Measurements from ENCODE around the gene ZNF398.

The ZNF398 gene

DNA sequence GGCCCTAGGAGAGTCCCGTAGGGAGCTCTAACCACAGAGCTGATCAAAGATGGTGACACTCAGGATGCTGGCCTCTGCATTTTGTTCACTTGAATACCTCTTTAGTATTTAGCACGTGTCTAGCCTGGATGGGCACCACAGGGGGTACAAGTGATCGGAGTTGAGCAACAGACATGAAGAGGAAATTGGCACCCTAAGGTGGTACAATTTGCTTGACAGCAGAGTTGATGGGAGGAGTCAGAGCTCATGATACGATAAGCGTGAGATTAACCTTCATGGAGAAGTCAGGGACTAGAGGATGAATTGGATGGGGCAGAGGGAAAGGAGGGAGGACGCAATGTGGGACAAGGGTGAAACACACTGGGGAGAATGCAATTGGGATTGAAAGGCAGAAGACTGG lies 82.3 kb downstream of the ZNF398 start:
- DNase-seq, result no peak

DNA sequence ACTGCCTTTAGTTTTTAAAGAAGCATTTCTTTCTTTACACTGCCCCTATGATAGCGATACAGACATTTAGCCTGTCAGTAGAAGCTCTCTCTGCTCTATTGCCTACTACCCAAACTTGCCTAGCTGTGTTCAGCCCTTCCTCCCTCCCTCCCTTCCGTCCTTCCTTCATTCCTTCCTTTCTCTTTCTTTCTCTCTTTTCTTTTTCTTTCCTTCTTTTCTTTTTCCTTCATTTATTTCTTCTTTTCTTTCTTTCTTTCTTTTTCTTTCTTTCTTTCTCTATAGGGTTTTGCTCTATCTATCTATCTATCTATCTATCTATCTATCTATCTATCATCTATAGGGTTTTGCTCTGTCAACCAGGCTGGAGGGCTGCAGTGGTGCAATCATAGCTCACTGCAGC lies 85.1 kb downstream of the ZNF398 start:
- no peak for DNase-seq
